ENCODE results near the gene POU2AF2. TPM values are rescaled to one million over a fixed set of nuclear protein-coding genes. Genes with fewer than 3 reads are reported as not detected.
"Not testable (repeated sequence)": the region's sequence is repeated elsewhere in the genome, so short reads cannot be mapped to it uniquely, and the experiment has no call there.

Gene POU2AF2
- total RNA-seq, 1 donor from 2014 or later, result not detected

GRCh38 chr11:111207213-111207612 lies 38.3 kb upstream of the POU2AF2 start:
- Histone ChIP-seq H3K36me3 (ENCODE audit: control insufficient read depth, insufficient read depth, low read length) (no peaks in the 10 kb centered on the region), H3K27me3 (ENCODE audit: control insufficient read depth, insufficient read depth, low read length) (no peaks in the 10 kb centered on the region), H3K4me3 (ENCODE audit: low read depth, low read length) (no peak overlapping the region)
- TF ChIP-seq CTCF (IDR thresholded peaks at IDR 0.05; ENCODE audit: insufficient read depth, low read length, poor library complexity, severe bottlenecking), result no peak
- DNase-seq (ENCODE audit: low read depth), result no peak

GRCh38 chr11:111209543-111210355 lies 35.8 kb upstream of the POU2AF2 start:
- no peaks in the 10 kb centered on the region for H3K36me3 ChIP-seq (ENCODE audit: control insufficient read depth, insufficient read depth, low read length)
- DNase-seq (ENCODE audit: low read depth), result no peak
- no peak for TF ChIP-seq CTCF (IDR thresholded peaks at IDR 0.05; ENCODE audit: insufficient read depth, low read length, poor library complexity, severe bottlenecking)
- H3K27me3 ChIP-seq (ENCODE audit: control insufficient read depth, insufficient read depth, low read length), result no peaks in the 10 kb centered on the region
- H3K4me3 ChIP-seq (ENCODE audit: low read depth, low read length), result no peak overlapping the region

- DNase-seq (ENCODE audit: low read depth), result no peak
- TF ChIP-seq CTCF (IDR thresholded peaks at IDR 0.05; ENCODE audit: insufficient read depth, low read length, poor library complexity, severe bottlenecking), result no peak
- H3K36me3 ChIP-seq (ENCODE audit: control insufficient read depth, insufficient read depth, low read length), result no peaks in the 10 kb centered on the region
- no peaks in the 10 kb centered on the region for H3K27me3 ChIP-seq (ENCODE audit: control insufficient read depth, insufficient read depth, low read length)
- no peak overlapping the region for H3K4me3 ChIP-seq (ENCODE audit: low read depth, low read length)
These were observed 32.3 kb upstream of the POU2AF2 start for GRCh38 chr11:111213256-111213655.

GRCh38 chr11:111220721-111221120 lies 24.8 kb upstream of the POU2AF2 start:
- no peaks in the 10 kb centered on the region for H3K36me3 ChIP-seq (ENCODE audit: control insufficient read depth, insufficient read depth, low read length)
- peak; percentile 23 for DNase-seq (ENCODE audit: low read depth)
- TF ChIP-seq CTCF (IDR thresholded peaks at IDR 0.05; ENCODE audit: insufficient read depth, low read length, poor library complexity, severe bottlenecking), result no peak
- no peak overlapping the region for H3K4me3 ChIP-seq (ENCODE audit: low read depth, low read length)
- H3K27me3 ChIP-seq (ENCODE audit: control insufficient read depth, insufficient read depth, low read length), result no peaks in the 10 kb centered on the region

- Histone ChIP-seq H3K27me3 (ENCODE audit: control insufficient read depth, insufficient read depth, low read length) (no peaks in the 10 kb centered on the region), H3K36me3 (ENCODE audit: control insufficient read depth, insufficient read depth, low read length) (no peaks in the 10 kb centered on the region), H3K4me3 (ENCODE audit: low read depth, low read length) (no peak overlapping the region)
- DNase-seq (ENCODE audit: low read depth), result no peak
- TF ChIP-seq CTCF (IDR thresholded peaks at IDR 0.05; ENCODE audit: insufficient read depth, low read length, poor library complexity, severe bottlenecking), result no peak
These were observed 24.3 kb upstream of the POU2AF2 start for GRCh38 chr11:111221208-111221607.

GRCh38 chr11:111221936-111222335 lies 23.6 kb upstream of the POU2AF2 start:
- H3K27me3 ChIP-seq (ENCODE audit: control insufficient read depth, insufficient read depth, low read length); H3K36me3 ChIP-seq (ENCODE audit: control insufficient read depth, insufficient read depth, low read length); H3K4me3 ChIP-seq (ENCODE audit: low read depth, low read length); DNase-seq (ENCODE audit: low read depth): not testable (repeated sequence)

GRCh38 chr11:111222821-111223455 lies 22.6 kb upstream of the POU2AF2 start:
- not testable (repeated sequence) for H3K27me3 ChIP-seq (ENCODE audit: control insufficient read depth, insufficient read depth, low read length); H3K4me3 ChIP-seq (ENCODE audit: low read depth, low read length); H3K36me3 ChIP-seq (ENCODE audit: control insufficient read depth, insufficient read depth, low read length); DNase-seq (ENCODE audit: low read depth)
